ENCODE data around the gene WDR86. TPM values are rescaled to one million over a fixed set of nuclear protein-coding genes. Genes with fewer than 3 reads are reported as not detected.

WDR86 gene
- total RNA-seq, 4 donors from 2014 or later = 82.9 to 142 (median 115) TPM

- no peak overlapping the region for H3K4me3 ChIP-seq
- H3K4me1 ChIP-seq = peaks cover 0 to 10% (median 9%) of the 10 kb centered on the region in 4 donors
- TF ChIP-seq POLR2A (IDR thresholded peaks at IDR 0.05) (no peak), EP300 (IDR thresholded peaks at IDR 0.05) (no peak)
- TF ChIP-seq, protein P1, sequence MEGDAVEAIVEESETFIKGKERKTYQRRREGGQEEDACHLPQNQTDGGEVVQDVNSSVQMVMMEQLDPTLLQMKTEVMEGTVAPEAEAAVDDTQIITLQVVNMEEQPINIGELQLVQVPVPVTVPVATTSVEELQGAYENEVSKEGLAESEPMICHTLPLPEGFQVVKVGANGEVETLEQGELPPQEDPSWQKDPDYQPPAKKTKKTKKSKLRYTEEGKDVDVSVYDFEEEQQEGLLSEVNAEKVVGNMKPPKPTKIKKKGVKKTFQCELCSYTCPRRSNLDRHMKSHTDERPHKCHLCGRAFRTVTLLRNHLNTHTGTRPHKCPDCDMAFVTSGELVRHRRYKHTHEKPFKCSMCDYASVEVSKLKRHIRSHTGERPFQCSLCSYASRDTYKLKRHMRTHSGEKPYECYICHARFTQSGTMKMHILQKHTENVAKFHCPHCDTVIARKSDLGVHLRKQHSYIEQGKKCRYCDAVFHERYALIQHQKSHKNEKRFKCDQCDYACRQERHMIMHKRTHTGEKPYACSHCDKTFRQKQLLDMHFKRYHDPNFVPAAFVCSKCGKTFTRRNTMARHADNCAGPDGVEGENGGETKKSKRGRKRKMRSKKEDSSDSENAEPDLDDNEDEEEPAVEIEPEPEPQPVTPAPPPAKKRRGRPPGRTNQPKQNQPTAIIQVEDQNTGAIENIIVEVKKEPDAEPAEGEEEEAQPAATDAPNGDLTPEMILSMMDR (IDR thresholded peaks at IDR 0.05) = no peak
- H3K9me3 ChIP-seq = no peaks in the 10 kb centered on the region
- no peaks in the 10 kb centered on the region for H3K36me3 ChIP-seq
- DNase-seq (ENCODE audit: low spot score in 2 of 2) = no peak
- H3K27ac ChIP-seq = no peak overlapping the region
- 90 to 95% methylated on average over 14 of the region's 15 CpGs for WGBS, 2 donors
- no peaks in the 10 kb centered on the region for H3K27me3 ChIP-seq
Observed at GRCh38 chr7:151454932-151455530, 45.2 kb upstream of the WDR86 start.

DNA sequence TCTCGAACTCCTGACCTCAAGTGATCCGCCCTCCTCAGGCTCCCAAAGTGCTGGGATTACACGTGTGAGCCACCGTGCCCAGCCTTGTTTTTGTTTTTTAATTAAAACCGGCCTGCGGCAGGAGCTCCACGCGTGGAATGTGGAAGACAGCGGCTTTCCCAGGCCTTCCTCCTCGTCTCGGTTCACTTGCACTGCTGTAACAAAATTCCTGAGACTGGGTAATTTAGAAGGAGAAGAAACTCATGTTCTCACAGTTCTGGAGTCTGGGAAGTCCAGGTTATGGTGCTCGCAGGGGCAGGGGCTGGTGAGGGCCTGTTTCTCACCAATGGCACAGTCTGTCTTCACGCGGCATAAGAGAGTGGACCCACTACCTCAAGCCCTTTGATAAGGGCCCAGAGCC, 44.5 kb upstream of the WDR86 start:
- Histone ChIP-seq H3K4me3 (no peak overlapping the region), H3K4me1 (peaks cover 0 to 4% (median 3%) of the 10 kb centered on the region in 4 donors), H3K27me3 (no peaks in the 10 kb centered on the region), H3K36me3 (no peaks in the 10 kb centered on the region), H3K9me3 (no peaks in the 10 kb centered on the region), H3K27ac (no peak overlapping the region)
- DNase-seq (ENCODE audit: low spot score in 2 of 2) = no peak
- TF ChIP-seq POLR2A (IDR thresholded peaks at IDR 0.05) (no peak), EP300 (IDR thresholded peaks at IDR 0.05) (no peak)
- TF ChIP-seq, protein P1 (IDR thresholded peaks at IDR 0.05) = no peak
- WGBS, 2 donors = 76 to 78% methylated on average over 14 of the region's 14 CpGs

- Histone ChIP-seq H3K36me3 (no peaks in the 10 kb centered on the region), H3K27ac (no peak overlapping the region), H3K9me3 (no peaks in the 10 kb centered on the region), H3K4me1 (peaks cover 0 to 6% (median 0%) of the 10 kb centered on the region in 4 donors), H3K27me3 (no peaks in the 10 kb centered on the region), H3K4me3 (no peak overlapping the region)
- no peak for DNase-seq (ENCODE audit: low spot score in 2 of 2)
- 63 to 81% methylated on average over 7 to 9 of the region's 13 CpGs for WGBS, 2 donors
- TF ChIP-seq POLR2A (IDR thresholded peaks at IDR 0.05) (no peak), EP300 (IDR thresholded peaks at IDR 0.05) (no peak)
- TF ChIP-seq, protein P1 (IDR thresholded peaks at IDR 0.05) = no peak
Observed at GRCh38 chr7:151453326-151453791, 43.5 kb upstream of the WDR86 start.

- Histone ChIP-seq H3K9me3 (no peaks in the 10 kb centered on the region), H3K4me1 (peaks cover 0 to 11% (median 3%) of the 10 kb centered on the region in 4 donors), H3K36me3 (no peaks in the 10 kb centered on the region), H3K27me3 (no peaks in the 10 kb centered on the region), H3K27ac (no peak overlapping the region), H3K4me3 (no peak overlapping the region)
- 78 to 84% methylated on average over 12 to 15 of the region's 15 CpGs for WGBS, 2 donors
- DNase-seq (ENCODE audit: low spot score in 2 of 2) = no peak
- TF ChIP-seq, protein P1 (IDR thresholded peaks at IDR 0.05) = no peak
- TF ChIP-seq EP300 (IDR thresholded peaks at IDR 0.05) (no peak), POLR2A (IDR thresholded peaks at IDR 0.05) (no peak)
Observed at GRCh38 chr7:151452680-151453325, 43.0 kb upstream of the WDR86 start.
